Neural cell (in vitro differentiated cells): ENCODE data around the gene RRBP1. TPM values are rescaled to one million over a fixed set of nuclear protein-coding genes. Genes with fewer than 3 reads are reported as not detected.

ENCODE experiments used
- H2AFZ ChIP-seq: fragments of 200-600, 300-800 bp; sonication (generic), shearing (Covaris generic); 2 replicates; pipeline ENCODE4 v1.6.0; 2014; ENCODE audit warnings: low read depth, mild to moderate bottlenecking, antibody characterized with exemption, low read length, moderate library complexity
- H3F3A ChIP-seq: fragments of 200-600 bp; shearing (Covaris generic); 2 replicates; pipeline ENCODE4 v1.6.1; 2016; ENCODE audit warnings: mild to moderate bottlenecking, moderate library complexity, mixed read lengths, antibody characterized with exemption, low read length; ENCODE audit not compliant: insufficient read depth, poor library complexity, severe bottlenecking
- H3K27ac ChIP-seq: fragments of 200-600, 300-800 bp; sonication (generic), shearing (Covaris generic); 2 replicates; pipeline ENCODE4 v1.5.1; 2014; ENCODE audit warnings: mild to moderate bottlenecking, low read length, moderate library complexity
- H3K27me3 ChIP-seq: fragments of 300-800, 200-600 bp; sonication (generic), shearing (Covaris generic); 2 replicates; pipeline ENCODE4 v1.6.0; 2014; ENCODE audit warnings: mild to moderate bottlenecking, low read depth, low read length, moderate library complexity; ENCODE audit not compliant: insufficient read depth
- H3K36me3 ChIP-seq: fragments of 300-800, 200-600 bp; sonication (generic), shearing (Covaris generic); 2 replicates; pipeline ENCODE4 v1.5.1; 2014; ENCODE audit warnings: mild to moderate bottlenecking, antibody characterized with exemption, low read length, moderate library complexity; ENCODE audit not compliant: insufficient read depth
- H3K4me2 ChIP-seq: fragments of 300-800, 200-600 bp; sonication (generic), shearing (Covaris generic); 2 replicates; pipeline ENCODE4 v1.6.0; 2014; ENCODE audit warnings: mild to moderate bottlenecking, low read length
- H3K4me3 ChIP-seq: fragments of 300-800, 200-600 bp; sonication (generic), shearing (Covaris generic); 2 replicates; pipeline ENCODE4 v1.5.1; 2014; ENCODE audit warnings: mild to moderate bottlenecking, low read length, moderate library complexity
- H3K79me2 ChIP-seq: fragments of 200-600 bp; shearing (Covaris generic); replicated peaks from 2 replicates; pipeline ENCODE4 v1.6.0; 2014; ENCODE audit warnings: mild to moderate bottlenecking, low read length, moderate library complexity; ENCODE audit not compliant: insufficient read depth
- H3K9ac ChIP-seq: fragments of 300-800, 200-600 bp; sonication (generic), shearing (Covaris generic); 2 replicates; pipeline ENCODE4 v1.6.1; 2016; ENCODE audit warnings: mild to moderate bottlenecking, low read length, mixed read lengths
- H3K9me2 ChIP-seq: fragments of 200-600 bp; shearing (Covaris generic); 2 replicates; pipeline ENCODE4 v1.6.1; 2016; ENCODE audit warnings: mild to moderate bottlenecking, low read length, mixed read lengths; ENCODE audit not compliant: insufficient read depth
- H3K9me3 ChIP-seq: fragments of 200-600, 300-800 bp; sonication (generic), shearing (Covaris generic); 2 replicates; pipeline ENCODE4 v1.6.1; 2016; ENCODE audit warnings: mild to moderate bottlenecking, mixed run types, low read length, moderate library complexity, mixed read lengths
- H4K20me1 ChIP-seq: fragments of 200-600 bp; shearing (Covaris generic); 2 replicates; pipeline ENCODE4 v1.6.1; 2016; ENCODE audit warnings: mild to moderate bottlenecking, mixed run types; ENCODE audit not compliant: insufficient read depth
- CTCF ChIP-seq: fragments of 450-650 bp; IDR thresholded peaks from 2 replicates; pipeline ENCODE4 v1.5.1; 2014; ENCODE audit warnings: antibody characterized with exemption, mild to moderate bottlenecking, moderate library complexity; ENCODE audit not compliant: poor library complexity, severe bottlenecking
- EP300 ChIP-seq: fragments of 450-650 bp; conservative IDR thresholded peaks from 2 replicates; pipeline ENCODE4 v1.6.1; 2014; ENCODE audit warnings: antibody characterized with exemption, mild to moderate bottlenecking, moderate library complexity; ENCODE audit not compliant: poor library complexity, severe bottlenecking
- EZH2 ChIP-seq: fragments of 200-600, 300-800 bp; shearing (Covaris generic), sonication (generic); IDR thresholded peaks from 2 replicates; pipeline ENCODE4 v1.6.1; 2014; ENCODE audit warnings: antibody characterized with exemption, low read length, borderline replicate concordance, mild to moderate bottlenecking; ENCODE audit not compliant: insufficient read depth, poor library complexity, severe bottlenecking
- MXI1 ChIP-seq: fragments of 450-650 bp; conservative IDR thresholded peaks from 2 replicates; pipeline ENCODE4 v1.6.1; 2014; ENCODE audit warnings: antibody characterized with exemption, mild to moderate bottlenecking; ENCODE audit not compliant: poor library complexity, severe bottlenecking
- POLR2AphosphoS5 ChIP-seq: IDR thresholded peaks from 2 replicates; pipeline ENCODE4 v1.6.1; 2012
- RAD21 ChIP-seq: fragments of 450-650 bp; conservative IDR thresholded peaks from 2 replicates; pipeline ENCODE4 v1.6.1; 2014; ENCODE audit warnings: antibody characterized with exemption, mild to moderate bottlenecking, moderate library complexity
- REST ChIP-seq: IDR thresholded peaks from 2 replicates; pipeline ENCODE4 v1.6.1; 2012; ENCODE audit warnings: borderline replicate concordance
- SMC3 ChIP-seq: fragments of 450-650 bp; conservative IDR thresholded peaks from 2 replicates; pipeline ENCODE4 v1.6.1; 2014; ENCODE audit warnings: antibody characterized with exemption, mild to moderate bottlenecking, moderate library complexity; ENCODE audit not compliant: poor library complexity
- TAF1 ChIP-seq: IDR thresholded peaks from 2 replicates; pipeline ENCODE4 v1.6.1; 2012; ENCODE audit warnings: low read depth
- polyA plus RNA-seq: library from polyadenylated mRNA; depleted of rRNA; stranded (reverse); fragments of >200 nt; gene quantifications from 2 replicates; pipeline ENCODE4 v1.2.3, GENCODE V29; 2014

Gene RRBP1
- polyA plus RNA-seq, 1 donor from 2014 or later: 2.2 TPM

- H3K9me3 ChIP-seq: peaks cover 3% of the 10 kb centered on the region
- H4K20me1 ChIP-seq: no peaks in the 10 kb centered on the region
- TF ChIP-seq CTCF (no peak), MXI1 (no peak), POLR2AphosphoS5 (no peak), EP300 (no peak), EZH2 (no peak), RAD21 (no peak), SMC3 (no peak), REST (no peak), TAF1 (no peak)
- no peaks in the 10 kb centered on the region for H3F3A ChIP-seq
- H3K79me2 ChIP-seq: no peaks in the 10 kb centered on the region
- H3K27ac ChIP-seq: no peak overlapping the region
- no peak overlapping the region for H3K4me3 ChIP-seq
- H3K9me2 ChIP-seq: no peaks in the 10 kb centered on the region
- H3K4me2 ChIP-seq: no peak overlapping the region
- no peaks in the 10 kb centered on the region for H3K27me3 ChIP-seq
- H3K36me3 ChIP-seq: no peaks in the 10 kb centered on the region
- no peak overlapping the region for H3K9ac ChIP-seq
- H2AFZ ChIP-seq: no peak overlapping the region
These were observed 11.5 kb upstream of the RRBP1 start for GRCh38 chr20:17693444-17694001.

- Histone ChIP-seq H3K79me2 (no peaks in the 10 kb centered on the region), H3K4me3 (no peak overlapping the region), H3K4me2 (no peak overlapping the region), H3K36me3 (no peaks in the 10 kb centered on the region), H3F3A (no peaks in the 10 kb centered on the region), H3K9ac (no peak overlapping the region), H3K9me3 (peaks cover 3% of the 10 kb centered on the region), H3K9me2 (no peaks in the 10 kb centered on the region), H3K27ac (no peak overlapping the region), H3K27me3 (no peaks in the 10 kb centered on the region), H4K20me1 (no peaks in the 10 kb centered on the region), H2AFZ (no peak overlapping the region)
- TF ChIP-seq EZH2 (no peak), TAF1 (no peak), MXI1 (no peak), SMC3 (no peak), REST (no peak), RAD21 (no peak), POLR2AphosphoS5 (no peak), EP300 (no peak), CTCF (no peak)
These were observed 9.7 kb upstream of the RRBP1 start for GRCh38 chr20:17691758-17692157.
